HG03575 (cell line): ENCODE measurements around the gene G3BP2.

Experiments
- ATAC-seq: cut with Tn5 transposase; IDR thresholded peaks from one replicate; pipeline ENCODE4 v1.9.1; 2021; ENCODE audit not compliant: unreplicated experiment, insufficient number of reproducible peaks, low FRiP score; ENCODE audit errors: extremely low read depth

G3BP2 gene

DNA sequence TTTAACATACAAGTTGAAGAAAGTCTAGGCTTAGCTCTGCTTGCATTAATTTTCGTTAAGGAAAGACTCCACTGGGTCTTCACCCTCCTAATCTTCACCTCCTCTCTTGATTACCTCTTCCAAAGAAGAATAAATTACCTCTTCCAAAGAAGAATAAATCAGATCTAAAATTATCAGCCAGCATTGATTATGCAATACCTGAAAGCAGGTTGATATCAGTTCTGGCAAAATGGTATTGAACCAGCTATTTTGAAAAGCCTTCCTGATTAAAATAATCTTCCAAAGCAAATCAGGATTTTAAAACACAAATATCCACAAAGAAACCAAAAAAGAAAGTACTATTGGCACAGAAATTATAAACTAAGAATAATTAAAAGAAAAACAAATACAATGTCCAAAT lies 79.8 kb downstream of the G3BP2 start:
- no peak for ATAC-seq
